Measurements from ENCODE around the gene UGT1A4. TPM values are rescaled to one million over a fixed set of nuclear protein-coding genes. Genes with fewer than 3 reads are reported as not detected.

Gene UGT1A4
- total and polyA plus RNA-seq, 4 donors: not detected

DNA sequence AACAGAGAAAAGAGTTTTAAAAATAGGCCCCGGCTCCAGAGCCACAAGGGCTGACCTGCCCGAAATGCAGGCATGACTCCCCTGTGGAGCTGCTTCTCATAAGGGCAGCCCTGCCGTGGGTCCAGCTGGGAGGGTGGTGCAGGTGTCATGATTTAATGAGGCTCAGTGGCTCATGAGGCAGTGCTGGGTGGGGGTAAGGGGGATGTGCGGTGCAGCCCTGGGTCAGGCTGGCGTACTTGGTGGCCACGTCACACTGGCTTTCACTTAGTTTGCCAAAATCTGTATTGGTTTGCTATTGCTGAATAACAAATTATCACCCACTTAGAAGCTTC is 102.2 kb downstream of the UGT1A4 start:
- Histone ChIP-seq H3K4me3 (ENCODE audit: low read depth, low read length) (no peak overlapping the region), H3K4me1 (ENCODE audit: control insufficient read depth, insufficient read depth, low read length) (peaks cover 5% of the 10 kb centered on the region)
- 61% methylated on average over 3 of the region's 6 CpGs for WGBS (ENCODE audit: insufficient coverage)

DNA sequence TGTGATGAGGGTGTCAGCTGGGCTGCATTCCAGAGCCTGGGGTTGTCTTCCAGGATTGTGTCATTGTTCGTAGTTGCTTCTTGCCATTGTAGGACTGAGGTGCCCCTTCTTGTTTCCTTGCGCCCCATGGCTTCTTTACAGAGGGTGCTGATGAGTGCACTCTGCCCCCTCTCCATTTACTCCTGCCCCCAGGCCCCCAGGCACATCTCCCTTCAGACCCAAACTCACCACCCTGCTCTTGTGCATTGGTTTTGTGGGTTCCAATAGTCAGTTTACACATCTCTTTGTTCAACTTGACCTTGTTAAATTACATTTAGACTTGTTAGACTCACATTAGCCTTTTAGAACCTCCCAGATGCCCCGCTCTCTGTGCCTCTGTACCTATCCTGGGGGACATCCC is 102.7 kb downstream of the UGT1A4 start:
- H3K4me3 ChIP-seq (ENCODE audit: low read depth, low read length): no peak overlapping the region
- H3K27ac ChIP-seq (ENCODE audit: low read depth, low read length): no peak overlapping the region
- H3K27me3 ChIP-seq (ENCODE audit: control insufficient read depth, insufficient read depth, low read length): no peaks in the 10 kb centered on the region
- H3K9me3 ChIP-seq (ENCODE audit: control insufficient read depth, insufficient read depth, low read length): no peaks in the 10 kb centered on the region
- H3K4me1 ChIP-seq (ENCODE audit: control insufficient read depth, insufficient read depth, low read length): peaks cover 5% of the 10 kb centered on the region
- no peak for DNase-seq (ENCODE audit: low read depth in 4 of 6, low spot score in 6 of 6)
- no peaks in the 10 kb centered on the region for H3K36me3 ChIP-seq (ENCODE audit: control insufficient read depth, insufficient read depth, low read length)
- WGBS (ENCODE audit: insufficient coverage): 100% methylated on average over 1 of the region's 3 CpGs

More for the DNA sequence above, 102.2 kb downstream of the UGT1A4 start:
- Histone ChIP-seq H3K36me3 (ENCODE audit: control insufficient read depth, insufficient read depth, low read length) (no peaks in the 10 kb centered on the region), H3K27me3 (ENCODE audit: control insufficient read depth, insufficient read depth, low read length) (no peaks in the 10 kb centered on the region), H3K9me3 (ENCODE audit: control insufficient read depth, insufficient read depth, low read length) (no peaks in the 10 kb centered on the region), H3K27ac (ENCODE audit: low read depth, low read length) (no peak overlapping the region)
- no peak for DNase-seq (ENCODE audit: low read depth in 4 of 6, low spot score in 6 of 6)

DNA sequence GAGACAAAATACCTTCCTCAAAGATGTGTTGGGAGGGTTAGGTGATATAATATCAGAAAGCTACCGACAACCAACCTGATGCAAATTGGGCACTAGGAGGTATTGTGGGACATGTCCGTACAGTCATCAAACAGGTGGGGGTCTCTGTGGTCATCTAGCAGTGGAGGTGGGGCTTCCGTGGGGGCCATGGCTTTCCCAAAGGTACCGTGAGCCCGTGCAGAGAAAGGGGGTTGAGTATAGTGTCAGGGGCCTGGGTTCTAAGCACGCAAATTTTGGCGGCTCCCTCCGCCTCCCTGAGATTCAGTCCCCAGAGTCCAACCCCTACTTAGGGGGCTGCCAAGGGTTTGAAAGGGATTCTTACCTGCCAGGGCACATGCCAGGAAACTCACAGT is 103.2 kb downstream of the UGT1A4 start:
- peaks cover 3% of the 10 kb centered on the region for H3K9me3 ChIP-seq (ENCODE audit: control insufficient read depth, insufficient read depth, low read length)
- no peak overlapping the region for H3K27ac ChIP-seq (ENCODE audit: low read depth, low read length)
- H3K4me3 ChIP-seq (ENCODE audit: low read depth, low read length): no peak overlapping the region
- no peak for DNase-seq (ENCODE audit: low read depth in 4 of 6, low spot score in 6 of 6)
- H3K4me1 ChIP-seq (ENCODE audit: control insufficient read depth, insufficient read depth, low read length): peaks cover 1% of the 10 kb centered on the region
- no peaks in the 10 kb centered on the region for H3K36me3 ChIP-seq (ENCODE audit: control insufficient read depth, insufficient read depth, low read length)
- no peaks in the 10 kb centered on the region for H3K27me3 ChIP-seq (ENCODE audit: control insufficient read depth, insufficient read depth, low read length)
- 92% methylated on average over 8 of the region's 8 CpGs for WGBS (ENCODE audit: insufficient coverage)

DNA sequence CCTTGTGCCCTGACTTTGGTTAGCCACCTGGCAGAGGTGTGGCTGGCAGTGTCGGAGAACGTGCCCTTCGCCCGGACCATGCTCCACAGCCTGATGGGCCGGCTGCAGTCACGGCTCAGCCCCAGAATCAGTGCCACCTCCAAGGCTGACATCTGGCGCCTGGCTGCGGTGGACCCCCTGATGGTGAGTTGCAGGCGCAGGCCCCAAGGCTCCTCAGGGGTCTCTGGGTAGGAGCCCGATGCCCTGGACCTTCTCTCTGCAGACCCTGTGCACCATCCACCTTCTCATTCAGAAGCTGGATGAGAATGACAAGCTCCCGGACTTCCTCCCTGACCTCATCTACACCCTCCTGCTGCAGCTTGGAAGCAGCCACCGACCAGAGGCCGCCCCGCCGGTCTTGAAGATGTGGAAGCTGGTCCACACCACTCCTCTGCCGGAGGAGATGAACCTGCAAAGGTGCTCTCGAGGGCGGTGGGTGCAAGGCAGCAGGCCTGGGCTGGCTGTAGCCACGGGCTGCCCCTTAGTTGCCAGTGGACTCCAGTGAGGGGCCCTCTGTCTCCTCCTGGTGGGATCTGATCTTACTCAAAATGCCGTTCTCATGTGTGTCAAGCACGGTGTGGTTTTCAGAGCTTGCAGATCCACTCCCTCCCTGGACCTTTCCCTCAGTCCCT is 103.7 kb downstream of the UGT1A4 start:
- no peak for DNase-seq (ENCODE audit: low read depth in 4 of 6, low spot score in 6 of 6)
- 94% methylated on average over 21 of the region's 21 CpGs for WGBS (ENCODE audit: insufficient coverage)
- Histone ChIP-seq H3K36me3 (ENCODE audit: control insufficient read depth, insufficient read depth, low read length) (no peaks in the 10 kb centered on the region), H3K4me1 (ENCODE audit: control insufficient read depth, insufficient read depth, low read length) (no peaks in the 10 kb centered on the region), H3K27me3 (ENCODE audit: control insufficient read depth, insufficient read depth, low read length) (no peaks in the 10 kb centered on the region), H3K9me3 (ENCODE audit: control insufficient read depth, insufficient read depth, low read length) (peaks cover 3% of the 10 kb centered on the region), H3K27ac (ENCODE audit: low read depth, low read length) (no peak overlapping the region), H3K4me3 (ENCODE audit: low read depth, low read length) (no peak overlapping the region)

Other genes starting within 250 kb of the UGT1A4 start
- gene USP40, start 152.0 kb upstream of the UGT1A4 start, total RNA-seq: 10 to 100 TPM; 29.6 to 40.2 TPM
- 10 to 100 TPM; 29.4 to 34.7 TPM for gene USP40, start 152.0 kb upstream of the UGT1A4 start, polyA plus RNA-seq (ENCODE audit: insufficient read length in 2 of 2)
- not detected for gene UGT1A8, start 101.1 kb upstream of the UGT1A4 start, total RNA-seq
- gene UGT1A8, start 101.1 kb upstream of the UGT1A4 start, polyA plus RNA-seq (ENCODE audit: insufficient read length in 2 of 2): not detected
- not detected for gene UGT1A10, start 82.3 kb upstream of the UGT1A4 start, total RNA-seq
- gene UGT1A10, start 82.3 kb upstream of the UGT1A4 start, polyA plus RNA-seq (ENCODE audit: insufficient read length in 2 of 2): not detected
- not detected for gene UGT1A9, start 46.8 kb upstream of the UGT1A4 start, total RNA-seq
- gene UGT1A9, start 46.8 kb upstream of the UGT1A4 start, polyA plus RNA-seq (ENCODE audit: insufficient read length in 2 of 2): under 1 TPM in 1 of 2 donors, not detected in 1; 0.16 TPM
- gene UGT1A7, start 36.8 kb upstream of the UGT1A4 start, total RNA-seq: not detected
- not detected for gene UGT1A7, start 36.8 kb upstream of the UGT1A4 start, polyA plus RNA-seq (ENCODE audit: insufficient read length in 2 of 2)
- under 1 TPM in 1 of 2 donors, not detected in 1; 0.20 TPM for gene UGT1A6, start 25.8 kb upstream of the UGT1A4 start, total RNA-seq
- not detected for gene UGT1A6, start 25.8 kb upstream of the UGT1A4 start, polyA plus RNA-seq (ENCODE audit: insufficient read length in 2 of 2)
- not detected for gene UGT1A5, start 5.8 kb upstream of the UGT1A4 start, total RNA-seq
- gene UGT1A5, start 5.8 kb upstream of the UGT1A4 start, polyA plus RNA-seq (ENCODE audit: insufficient read length in 2 of 2): not detected
- gene UGT1A3, start 10.3 kb downstream of the UGT1A4 start, total RNA-seq: not detected
- gene UGT1A3, start 10.3 kb downstream of the UGT1A4 start, polyA plus RNA-seq (ENCODE audit: insufficient read length in 2 of 2): not detected
- gene UGT1A1, start 41.5 kb downstream of the UGT1A4 start, total RNA-seq: not detected
- under 1 TPM in 1 of 2 donors, not detected in 1; 0.05 TPM for gene UGT1A1, start 41.5 kb downstream of the UGT1A4 start, polyA plus RNA-seq (ENCODE audit: insufficient read length in 2 of 2)
- gene MROH2A, start 59.6 kb downstream of the UGT1A4 start, total RNA-seq: under 1 TPM in 1 of 2 donors, not detected in 1; under 0.01 TPM
- gene MROH2A, start 59.6 kb downstream of the UGT1A4 start, polyA plus RNA-seq (ENCODE audit: insufficient read length in 2 of 2): under 1 TPM in 1 of 2 donors, not detected in 1; 0.12 TPM
- 1 to 10 TPM; 4.9 to 8.3 TPM for gene HJURP, start 135.8 kb downstream of the UGT1A4 start, total RNA-seq
- gene HJURP, start 135.8 kb downstream of the UGT1A4 start, polyA plus RNA-seq (ENCODE audit: insufficient read length in 2 of 2): 10 to 100 TPM; 11.0 to 11.4 TPM
- gene TRPM8, start 198.6 kb downstream of the UGT1A4 start, total RNA-seq: 1 to 10 TPM in 1 of 2 donors, under 1 TPM in 1; 0.22 to 1.9 TPM
- 1 to 10 TPM; 1.1 TPM for gene TRPM8, start 198.6 kb downstream of the UGT1A4 start, polyA plus RNA-seq (ENCODE audit: insufficient read length in 2 of 2)

Measured in spinal cord (tissue), 10 donors.